ENCODE measurements around the gene IFIT3.
A peak's percentile ranks its signal among the peaks of the same experiment; 100 is the strongest.

Gene IFIT3

DNA sequence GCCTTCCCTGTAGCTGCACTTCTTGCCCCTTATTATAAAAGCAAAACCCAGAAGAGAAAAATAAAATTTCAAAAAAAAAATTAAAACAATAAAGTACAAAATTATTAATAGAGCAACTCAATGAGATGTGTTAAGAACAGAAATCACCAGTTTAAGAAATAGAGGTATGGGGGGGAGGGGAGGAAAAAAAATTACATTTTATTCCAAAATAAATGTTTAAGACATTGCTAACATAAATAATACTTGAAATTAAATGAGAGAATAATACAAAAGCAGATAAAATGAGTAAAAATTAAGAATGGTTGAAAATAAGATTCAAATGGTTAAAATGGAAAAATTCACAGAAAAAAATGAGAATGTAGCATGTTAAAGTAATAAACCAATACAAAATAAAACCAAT is 22.9 kb upstream of the IFIT3 start:
- Histone ChIP-seq H3K4me3 (no peak overlapping the region), H3K4me1 (peaks cover 0 to 60% (median 27%) of the 10 kb centered on the region in 4 donors), H3K27me3 (no peaks in the 10 kb centered on the region), H3K9me3 (no peaks in the 10 kb centered on the region), H3K36me3 (peaks cover 0 to 19% (median 0%) of the 10 kb centered on the region in 3 donors), H3K27ac (peak overlapping the region in 1 of 2 donors; percentile 9)
- intact Hi-C loops (cut with DNase I; ENCODE audit: low total_unique reads), result no loop called here
- TF ChIP-seq, protein P1, sequence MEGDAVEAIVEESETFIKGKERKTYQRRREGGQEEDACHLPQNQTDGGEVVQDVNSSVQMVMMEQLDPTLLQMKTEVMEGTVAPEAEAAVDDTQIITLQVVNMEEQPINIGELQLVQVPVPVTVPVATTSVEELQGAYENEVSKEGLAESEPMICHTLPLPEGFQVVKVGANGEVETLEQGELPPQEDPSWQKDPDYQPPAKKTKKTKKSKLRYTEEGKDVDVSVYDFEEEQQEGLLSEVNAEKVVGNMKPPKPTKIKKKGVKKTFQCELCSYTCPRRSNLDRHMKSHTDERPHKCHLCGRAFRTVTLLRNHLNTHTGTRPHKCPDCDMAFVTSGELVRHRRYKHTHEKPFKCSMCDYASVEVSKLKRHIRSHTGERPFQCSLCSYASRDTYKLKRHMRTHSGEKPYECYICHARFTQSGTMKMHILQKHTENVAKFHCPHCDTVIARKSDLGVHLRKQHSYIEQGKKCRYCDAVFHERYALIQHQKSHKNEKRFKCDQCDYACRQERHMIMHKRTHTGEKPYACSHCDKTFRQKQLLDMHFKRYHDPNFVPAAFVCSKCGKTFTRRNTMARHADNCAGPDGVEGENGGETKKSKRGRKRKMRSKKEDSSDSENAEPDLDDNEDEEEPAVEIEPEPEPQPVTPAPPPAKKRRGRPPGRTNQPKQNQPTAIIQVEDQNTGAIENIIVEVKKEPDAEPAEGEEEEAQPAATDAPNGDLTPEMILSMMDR (IDR thresholded peaks at IDR 0.05), result no peak
- DNase-seq, result no peak

DNA sequence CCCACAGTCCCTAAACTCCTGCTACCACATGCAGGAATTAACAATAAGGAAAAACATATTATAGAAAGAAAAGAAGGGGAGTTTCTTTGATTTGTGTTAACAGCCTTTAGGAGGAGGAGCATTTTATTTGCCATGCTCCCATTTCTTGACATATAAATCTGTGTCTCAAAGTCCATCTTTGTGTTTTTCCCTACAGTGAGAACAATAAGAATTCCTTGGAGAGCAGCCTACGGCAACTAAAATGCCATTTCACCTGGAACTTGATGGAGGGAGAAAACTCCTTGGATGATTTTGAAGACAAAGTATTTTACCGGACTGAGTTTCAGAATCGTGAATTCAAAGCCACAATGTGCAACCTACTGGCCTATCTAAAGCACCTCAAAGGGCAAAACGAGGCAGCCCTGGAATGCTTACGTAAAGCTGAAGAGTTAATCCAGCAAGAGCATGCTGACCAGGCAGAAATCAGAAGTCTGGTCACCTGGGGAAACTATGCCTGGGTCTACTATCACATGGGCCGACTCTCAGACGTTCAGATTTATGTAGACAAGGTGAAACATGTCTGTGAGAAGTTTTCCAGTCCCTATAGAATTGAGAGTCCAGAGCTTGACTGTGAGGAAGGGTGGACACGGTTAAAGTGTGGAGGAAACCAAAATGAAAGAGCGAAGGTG is 21.9 kb upstream of the IFIT3 start:
- Histone ChIP-seq H3K9me3 (no peaks in the 10 kb centered on the region), H3K4me3 (no peak overlapping the region), H3K27ac (peak overlapping the region; percentile 18 to 55), H3K36me3 (peaks cover 0 to 19% (median 0%) of the 10 kb centered on the region in 3 donors), H3K27me3 (no peaks in the 10 kb centered on the region), H3K4me1 (peaks cover 0 to 53% (median 25%) of the 10 kb centered on the region in 4 donors)
- TF ChIP-seq, protein P1 (IDR thresholded peaks at IDR 0.05), result no peak
- no peak for DNase-seq
- intact Hi-C loops (cut with DNase I; ENCODE audit: low total_unique reads), result no loop called here

DNA sequence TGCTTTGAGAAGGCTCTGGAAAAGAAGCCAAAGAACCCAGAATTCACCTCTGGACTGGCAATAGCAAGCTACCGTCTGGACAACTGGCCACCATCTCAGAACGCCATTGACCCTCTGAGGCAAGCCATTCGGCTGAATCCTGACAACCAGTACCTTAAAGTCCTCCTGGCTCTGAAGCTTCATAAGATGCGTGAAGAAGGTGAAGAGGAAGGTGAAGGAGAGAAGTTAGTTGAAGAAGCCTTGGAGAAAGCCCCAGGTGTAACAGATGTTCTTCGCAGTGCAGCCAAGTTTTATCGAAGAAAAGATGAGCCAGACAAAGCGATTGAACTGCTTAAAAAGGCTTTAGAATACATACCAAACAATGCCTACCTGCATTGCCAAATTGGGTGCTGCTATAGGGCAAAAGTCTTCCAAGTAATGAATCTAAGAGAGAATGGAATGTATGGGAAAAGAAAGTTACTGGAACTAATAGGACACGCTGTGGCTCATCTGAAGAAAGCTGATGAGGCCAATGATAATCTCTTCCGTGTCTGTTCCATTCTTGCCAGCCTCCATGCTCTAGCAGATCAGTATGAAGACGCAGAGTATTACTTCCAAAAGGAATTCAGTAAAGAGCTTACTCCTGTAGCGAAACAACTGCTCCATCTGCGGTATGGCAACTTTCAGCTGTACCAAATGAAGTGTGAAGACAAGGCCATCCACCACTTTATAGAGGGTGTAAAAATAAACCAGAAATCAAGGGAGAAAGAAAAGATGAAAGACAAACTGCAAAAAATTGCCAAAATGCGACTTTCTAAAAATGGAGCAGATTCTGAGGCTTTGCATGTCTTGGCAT is 21.1 kb upstream of the IFIT3 start:
- H3K27ac ChIP-seq, result peak overlapping the region; percentile 18 to 55
- DNase-seq, result no peak

DNA sequence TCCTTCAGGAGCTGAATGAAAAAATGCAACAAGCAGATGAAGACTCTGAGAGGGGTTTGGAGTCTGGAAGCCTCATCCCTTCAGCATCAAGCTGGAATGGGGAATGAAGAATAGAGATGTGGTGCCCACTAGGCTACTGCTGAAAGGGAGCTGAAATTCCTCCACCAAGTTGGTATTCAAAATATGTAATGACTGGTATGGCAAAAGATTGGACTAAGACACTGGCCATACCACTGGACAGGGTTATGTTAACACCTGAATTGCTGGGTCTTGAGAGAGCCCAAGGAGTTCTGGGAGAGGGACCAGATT is 20.6 kb upstream of the IFIT3 start:
- intact Hi-C loops (cut with DNase I; ENCODE audit: low total_unique reads), result no loop called here
- Histone ChIP-seq H3K36me3 (peaks cover 0 to 19% (median 0%) of the 10 kb centered on the region in 3 donors), H3K27ac (peak overlapping the region in 1 of 2 donors; percentile 55), H3K9me3 (no peaks in the 10 kb centered on the region), H3K27me3 (no peaks in the 10 kb centered on the region), H3K4me3 (no peak overlapping the region), H3K4me1 (peaks cover 0 to 47% (median 20%) of the 10 kb centered on the region in 4 donors)
- no peak for DNase-seq
- TF ChIP-seq, protein P1 (IDR thresholded peaks at IDR 0.05), result no peak

More for the DNA sequence above, 21.1 kb upstream of the IFIT3 start:
- TF ChIP-seq, protein P1 (IDR thresholded peaks at IDR 0.05), result no peak
- Histone ChIP-seq H3K9me3 (no peaks in the 10 kb centered on the region), H3K27me3 (no peaks in the 10 kb centered on the region), H3K4me3 (no peak overlapping the region), H3K36me3 (peaks cover 0 to 19% (median 0%) of the 10 kb centered on the region in 3 donors), H3K4me1 (peaks cover 0 to 48% (median 20%) of the 10 kb centered on the region in 4 donors)
- intact Hi-C loops (cut with DNase I; ENCODE audit: low total_unique reads), result no loop called here

DNA sequence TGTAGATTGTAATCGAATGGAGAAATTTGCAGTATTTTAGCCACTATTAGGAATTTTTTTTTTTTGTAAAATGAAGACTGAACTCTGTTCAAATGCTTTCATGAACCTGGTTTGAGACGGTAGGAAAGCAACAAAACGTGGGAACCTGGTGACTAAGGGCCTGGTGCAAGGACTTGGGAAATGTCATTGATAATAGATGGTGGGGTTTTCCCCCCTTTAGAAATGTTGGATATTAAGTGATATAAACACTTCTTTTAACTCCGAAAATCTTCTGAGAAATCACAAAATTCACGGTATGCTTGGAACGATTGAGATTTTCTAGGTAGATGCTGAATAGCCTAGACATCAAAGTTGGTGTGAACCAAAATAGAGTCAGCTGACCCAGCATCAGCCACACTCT is 19.5 kb upstream of the IFIT3 start:
- H3K36me3 ChIP-seq, result peaks cover 0 to 19% (median 0%) of the 10 kb centered on the region in 3 donors
- H3K27me3 ChIP-seq, result no peaks in the 10 kb centered on the region
- H3K27ac ChIP-seq, result no peak overlapping the region
- no peaks in the 10 kb centered on the region for H3K9me3 ChIP-seq
- no peak overlapping the region for H3K4me3 ChIP-seq
- intact Hi-C loops (cut with DNase I; ENCODE audit: low total_unique reads), result no loop called here
- DNase-seq, result no peak
- TF ChIP-seq, protein P1 (IDR thresholded peaks at IDR 0.05), result no peak
- H3K4me1 ChIP-seq, result peaks cover 0 to 37% (median 13%) of the 10 kb centered on the region in 4 donors
